Measurements from ENCODE around the gene PDGFD.

The PDGFD gene

GRCh38 chr11:104098555-104098954, 65.4 kb downstream of the PDGFD start:
- H3K27ac ChIP-seq, result no peak overlapping the region
- no peak overlapping the region for H3K4me3 ChIP-seq

GRCh38 chr11:104098132-104098531, 65.8 kb downstream of the PDGFD start:
- H3K4me3 ChIP-seq, result no peak overlapping the region
- no peak overlapping the region for H3K27ac ChIP-seq

GRCh38 chr11:104096900-104097299, 67.0 kb downstream of the PDGFD start:
- H3K4me3 ChIP-seq, result no peak overlapping the region
- no peak overlapping the region for H3K27ac ChIP-seq

- no peak overlapping the region for H3K4me3 ChIP-seq
- no peak overlapping the region for H3K27ac ChIP-seq
Measured at GRCh38 chr11:104095791-104096190, 68.2 kb downstream of the PDGFD start.

- no peak overlapping the region for H3K27ac ChIP-seq
- H3K4me3 ChIP-seq, result no peak overlapping the region
Measured at GRCh38 chr11:104094576-104094975, 69.4 kb downstream of the PDGFD start.

GRCh38 chr11:104093426-104094280, 70.3 kb downstream of the PDGFD start:
- Histone ChIP-seq H3K4me3 (no peak overlapping the region), H3K27ac (no peak overlapping the region)

GRCh38 chr11:104092744-104093143, 71.2 kb downstream of the PDGFD start:
- no peak overlapping the region for H3K4me3 ChIP-seq

GRCh38 chr11:104091281-104092096, 72.5 kb downstream of the PDGFD start:
- Histone ChIP-seq H3K27ac (no peak overlapping the region), H3K4me3 (no peak overlapping the region)

More at GRCh38 chr11:104092744-104093143, 71.2 kb downstream of the PDGFD start:
- no peak overlapping the region for H3K27ac ChIP-seq

- Histone ChIP-seq H3K27ac (no peak overlapping the region), H3K4me3 (no peak overlapping the region)
Measured at GRCh38 chr11:104090767-104091166, 73.2 kb downstream of the PDGFD start.

- Histone ChIP-seq H3K27ac (no peak overlapping the region), H3K4me3 (no peak overlapping the region)
Measured at GRCh38 chr11:104089481-104089880, 74.5 kb downstream of the PDGFD start.

- H3K27ac ChIP-seq, result no peak overlapping the region
- no peak overlapping the region for H3K4me3 ChIP-seq
Measured at GRCh38 chr11:104086621-104087020, 77.3 kb downstream of the PDGFD start.

- no peak overlapping the region for H3K4me3 ChIP-seq
- H3K27ac ChIP-seq, result no peak overlapping the region
Measured at GRCh38 chr11:104078995-104079394, 85.0 kb downstream of the PDGFD start.

- no peak overlapping the region for H3K27ac ChIP-seq
- no peak overlapping the region for H3K4me3 ChIP-seq
Measured at GRCh38 chr11:104078245-104078644, 85.7 kb downstream of the PDGFD start.

- Histone ChIP-seq H3K4me3 (no peak overlapping the region), H3K27ac (no peak overlapping the region)
Measured at GRCh38 chr11:104076455-104076854, 87.5 kb downstream of the PDGFD start.

GRCh38 chr11:104075706-104076105, 88.2 kb downstream of the PDGFD start:
- H3K27ac ChIP-seq, result no peak overlapping the region

GRCh38 chr11:104075091-104075490, 88.9 kb downstream of the PDGFD start:
- Histone ChIP-seq H3K27ac (no peak overlapping the region), H3K4me3 (no peak overlapping the region)

More at GRCh38 chr11:104075706-104076105, 88.2 kb downstream of the PDGFD start:
- H3K4me3 ChIP-seq, result no peak overlapping the region

GRCh38 chr11:104073950-104074705, 89.8 kb downstream of the PDGFD start:
- Histone ChIP-seq H3K27ac (no peak overlapping the region), H3K4me3 (no peak overlapping the region)

GRCh38 chr11:104067534-104067933, 96.4 kb downstream of the PDGFD start:
- no peak overlapping the region for H3K4me3 ChIP-seq
- H3K27ac ChIP-seq, result no peak overlapping the region

- Histone ChIP-seq H3K4me3 (no peak overlapping the region), H3K27ac (no peak overlapping the region)
Measured at GRCh38 chr11:104064034-104064630, 99.8 kb downstream of the PDGFD start.
